B cell (primary cell): ENCODE results near the gene PTPRN. TPM values are rescaled to one million over a fixed set of nuclear protein-coding genes. Genes with fewer than 3 reads are reported as not detected.

Source experiments
- ATAC-seq: fragments of 200-7000 bp; cut with Tn5 transposase; one replicate; pipeline ENCODE4 v1.10.0; 2021; ENCODE audit warnings: low read depth, mild to moderate bottlenecking, moderate number of reproducible peaks, moderate library complexity
- CTCF ChIA-PET: fragments of 350-600 bp; sonication (Branson Sonifier 250); formaldehyde crosslinking; loops from one replicate; lab custom pipeline; 2021; ENCODE audit warnings: antibody characterized with exemption, inconsistent platforms; lab: Charles Lee
- POLR2A ChIA-PET: fragments of 350-600 bp; sonication (Branson Sonifier 250); formaldehyde crosslinking; loops from one replicate; lab custom pipeline; 2021; ENCODE audit warnings: antibody characterized with exemption; lab: Charles Lee
- DNase-seq: peaks from one replicate; pipeline ENCODE4 v3.0.0; 2013
- H2AFZ ChIP-seq: 2 replicates; pipeline ENCODE4 v1.6.1; 2012; ENCODE audit warnings: mild to moderate bottlenecking, low read depth, low read length; ENCODE audit not compliant: insufficient read depth, poor library complexity, severe bottlenecking
- H3K27ac ChIP-seq, 2 donors: 1 replicate in 1 of 2; 2 replicates in 1 of 2; pipeline ENCODE4 v1.5.1; 2012 to 2013; ENCODE audit warnings: low read length in 2 of 2, mild to moderate bottlenecking in 2 of 2, moderate library complexity in 1 of 2
- H3K27me3 ChIP-seq, 4 experiments: fragments of 200-600 bp in 1 of 4; sonication (generic) in 1 of 4; replicated peaks in 1 of 4; 1 replicate in 2 of 4; 2 replicates in 2 of 4; pipeline versions ENCODE4 v1.6.1 to v1.7.0; 2013 to 2016; ENCODE audit warnings: low read length in 3 of 4, mild to moderate bottlenecking in 2 of 4, mixed read lengths in 1 of 4, moderate library complexity in 1 of 4; ENCODE audit not compliant: insufficient read depth in 4 of 4, control insufficient read depth in 3 of 4; ENCODE audit errors: control extremely low read depth in 1 of 4
- H3K36me3 ChIP-seq, 2 experiments: replicated peaks in 1 of 2; 1 replicate in 1 of 2; 2 replicates in 1 of 2; pipeline versions ENCODE4 v1.6.1 to v1.7.1; 2013; ENCODE audit warnings: low read length in 1 of 2; ENCODE audit not compliant: insufficient read depth in 2 of 2, control insufficient read depth in 1 of 2; ENCODE audit errors: control extremely low read depth in 1 of 2, extremely low read depth in 1 of 2
- H3K4me1 ChIP-seq, 2 donors: fragments of 200-600 bp in 1 of 2; sonication (generic) in 1 of 2; 1 replicate in 1 of 2; 2 replicates in 1 of 2; pipeline versions ENCODE4 v1.5.1 to v1.6.1; 2013 to 2017; ENCODE audit warnings: low read length in 2 of 2; ENCODE audit not compliant: control insufficient read depth in 2 of 2, insufficient read depth in 2 of 2
- H3K4me2 ChIP-seq: replicated peaks from 2 replicates; pipeline ENCODE3; 2012; ENCODE audit warnings: mild to moderate bottlenecking, low read depth, low read length; ENCODE audit not compliant: poor library complexity, severe bottlenecking
- H3K4me3 ChIP-seq, 5 experiments: fragments of 200-600 bp in 1 of 5; sonication (generic) in 1 of 5; 1 replicate in 3 of 5; 2 replicates in 2 of 5; pipeline versions ENCODE4 v1.5.1 to v1.7.0; 2011 to 2016; ENCODE audit warnings: low read length in 4 of 5, mild to moderate bottlenecking in 4 of 5, low read depth in 2 of 5, control low read depth in 1 of 5, moderate library complexity in 1 of 5; ENCODE audit not compliant: insufficient read depth in 1 of 5; ENCODE audit errors: control extremely low read depth in 1 of 5, extremely low read depth in 1 of 5
- H3K79me2 ChIP-seq: fragments of 200-600 bp; sonication (generic); one replicate; pipeline ENCODE4 v1.6.0; 2016; ENCODE audit warnings: low read length; ENCODE audit not compliant: control insufficient read depth, insufficient read depth
- H3K9ac ChIP-seq: fragments of 200-600 bp; sonication (generic); 2 replicates; pipeline ENCODE4 v1.6.1; 2017; ENCODE audit warnings: mild to moderate bottlenecking, low read length, moderate library complexity
- H3K9me3 ChIP-seq, 3 donors: one replicate each; pipeline versions ENCODE4 v1.6.1 to v1.7.1; 2013; ENCODE audit warnings: low read length in 2 of 3; ENCODE audit not compliant: control insufficient read depth in 2 of 3, insufficient read depth in 1 of 3; ENCODE audit errors: control extremely low read depth in 1 of 3
- H4K20me1 ChIP-seq: 2 replicates; pipeline ENCODE4 v1.6.0; 2012; ENCODE audit warnings: mild to moderate bottlenecking, low read length; ENCODE audit not compliant: insufficient read depth, control insufficient read depth, poor library complexity, severe bottlenecking
- H3K27ac Mint-ChIP-seq: one replicate; pipeline ENCODE4 v1.8.0; 2021; ENCODE audit warnings: mixed read lengths
- H3K27me3 Mint-ChIP-seq: one replicate; pipeline ENCODE4 v1.8.0; 2021; ENCODE audit warnings: mixed read lengths
- H3K4me1 Mint-ChIP-seq: one replicate; pipeline ENCODE4 v1.8.0; 2021; ENCODE audit warnings: mixed read lengths
- H3K4me3 Mint-ChIP-seq: one replicate; pipeline ENCODE4 v1.8.0; 2021; ENCODE audit warnings: mixed read lengths
- H3K9me3 Mint-ChIP-seq: one replicate; pipeline ENCODE4 v1.8.0; 2022; ENCODE audit warnings: mixed read lengths; ENCODE audit not compliant: insufficient read depth
- EZH2 ChIP-seq: IDR thresholded peaks from 2 replicates; pipeline ENCODE4 v1.6.1; 2012; ENCODE audit warnings: borderline replicate concordance, low read depth, mild to moderate bottlenecking, moderate library complexity, low read length; ENCODE audit not compliant: insufficient read depth, poor library complexity, severe bottlenecking
- WGBS: methylation state at CpG from one replicate; pipeline ENCODE4 v1.1.5; 2013; ENCODE audit warnings: missing lambda C conversion rate; ENCODE audit not compliant: insufficient coverage; 5-methylcytosine and 5-hydroxymethylcytosine counted together
- intact Hi-C: fragments of 100-400 bp; cut with micrococcal nuclease; formaldehyde crosslinking; loops from one replicate; pipeline ENCODE4 v1.10.0; 2022
- polyA plus RNA-seq: library from polyadenylated mRNA; depleted of rRNA; stranded (reverse); fragments of >200 nt; gene quantifications from 2 replicates; pipeline ENCODE4 v1.2.3, GENCODE V29; 2012
- total RNA-seq, 2 donors: library from RNA; stranded (reverse); fragments of 120-200 nt in 1 of 2; gene quantifications; 1 replicate in 1 of 2; 2 replicates in 1 of 2; pipeline versions ENCODE4 v1.2.3 to v1.2.4, GENCODE V29; 2013 to 2022
- TF ChIP-seq, protein P1 (sequence below): fragments of 200-600 bp; IDR thresholded peaks from one replicate; pipeline ENCODE4 v1.8.0; 2022; ENCODE audit warnings: antibody characterized with exemption, mild to moderate bottlenecking

Gene PTPRN
- total and polyA plus RNA-seq, 2 donors (not counting 1 experiment from before 2014, with no cell fraction given), result 0.04 TPM; not detected in 1

DNA sequence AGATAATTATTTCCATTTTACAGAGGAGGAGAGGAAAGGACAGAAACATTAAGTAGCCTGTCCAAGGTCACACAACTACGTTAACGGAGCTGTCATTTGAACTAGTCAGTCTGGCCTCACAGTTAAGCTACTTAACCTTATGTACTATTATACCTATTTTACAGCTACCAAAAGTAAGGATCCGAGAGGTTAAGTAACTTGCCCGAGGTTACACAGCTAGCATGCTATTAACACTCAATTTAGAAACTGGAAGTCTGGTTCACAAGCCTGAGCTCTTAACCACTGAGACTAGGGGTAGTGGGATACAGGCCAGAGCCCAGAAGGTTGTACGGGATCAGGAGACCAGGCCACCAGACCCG lies 64.4 kb downstream of the PTPRN start:
- peak overlapping the region; percentile 96 for H2AFZ ChIP-seq
- H3K36me3 ChIP-seq, result peaks cover 0 to 16% of the 10 kb centered on the region in 2 experiments
- Mint-ChIP-seq H3K27ac (peak overlapping the region; percentile 96), H3K4me3 (peak overlapping the region; percentile 92), H3K9me3 (no peaks in the 10 kb centered on the region), H3K27me3 (no peaks in the 10 kb centered on the region), H3K4me1 (peaks cover 57% of the 10 kb centered on the region)
- TF ChIP-seq, protein P1, sequence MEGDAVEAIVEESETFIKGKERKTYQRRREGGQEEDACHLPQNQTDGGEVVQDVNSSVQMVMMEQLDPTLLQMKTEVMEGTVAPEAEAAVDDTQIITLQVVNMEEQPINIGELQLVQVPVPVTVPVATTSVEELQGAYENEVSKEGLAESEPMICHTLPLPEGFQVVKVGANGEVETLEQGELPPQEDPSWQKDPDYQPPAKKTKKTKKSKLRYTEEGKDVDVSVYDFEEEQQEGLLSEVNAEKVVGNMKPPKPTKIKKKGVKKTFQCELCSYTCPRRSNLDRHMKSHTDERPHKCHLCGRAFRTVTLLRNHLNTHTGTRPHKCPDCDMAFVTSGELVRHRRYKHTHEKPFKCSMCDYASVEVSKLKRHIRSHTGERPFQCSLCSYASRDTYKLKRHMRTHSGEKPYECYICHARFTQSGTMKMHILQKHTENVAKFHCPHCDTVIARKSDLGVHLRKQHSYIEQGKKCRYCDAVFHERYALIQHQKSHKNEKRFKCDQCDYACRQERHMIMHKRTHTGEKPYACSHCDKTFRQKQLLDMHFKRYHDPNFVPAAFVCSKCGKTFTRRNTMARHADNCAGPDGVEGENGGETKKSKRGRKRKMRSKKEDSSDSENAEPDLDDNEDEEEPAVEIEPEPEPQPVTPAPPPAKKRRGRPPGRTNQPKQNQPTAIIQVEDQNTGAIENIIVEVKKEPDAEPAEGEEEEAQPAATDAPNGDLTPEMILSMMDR, result no peak
- TF ChIP-seq EZH2, result no peak
- ChIA-PET CTCF (interaction anchor here (0.6 to 3.0 kb wide), 16 partner anchors 9 to 91 kb away, joined by 3 to 25 read pairs (median 4); partner anchors contain the start of genes ANKZF1, ATG9A, DNAJB2 and TUBA4A), POLR2A (interaction anchor here (0.7 to 2.7 kb wide), 9 partner anchors 9 to 143 kb away, joined by 3 to 49 read pairs (median 9); partner anchors contain the start of genes ABCB6, ANKZF1, ATG9A and CNPPD1)
- no peaks in the 10 kb centered on the region for H3K27me3 ChIP-seq
- H3K27ac ChIP-seq, result peak overlapping the region; percentile 87 to 92
- DNase-seq, result no peak
- intact Hi-C loops, result loop anchor here (1.0 to 2.0 kb wide), 6 partner anchors 9 to 84 kb away; partner anchors contain the start of genes ANKZF1, ATG9A, CNPPD1 and DNAJB2
- WGBS, result no CpG with 5 or more reads among the region's 6 CpGs
- ATAC-seq, result no peak
- H3K4me3 ChIP-seq, result peak overlapping the region; percentile 50 to 98 (median 94)
- H3K9me3 ChIP-seq, result no peaks in the 10 kb centered on the region
- peak overlapping the region; percentile 96 for H3K9ac ChIP-seq
- peaks cover 47 to 52% of the 10 kb centered on the region in 2 donors for H3K4me1 ChIP-seq
- H3K4me2 ChIP-seq, result peak overlapping the region; percentile 93
- H4K20me1 ChIP-seq, result no peaks in the 10 kb centered on the region
- H3K79me2 ChIP-seq, result peaks cover 47% of the 10 kb centered on the region

DNA sequence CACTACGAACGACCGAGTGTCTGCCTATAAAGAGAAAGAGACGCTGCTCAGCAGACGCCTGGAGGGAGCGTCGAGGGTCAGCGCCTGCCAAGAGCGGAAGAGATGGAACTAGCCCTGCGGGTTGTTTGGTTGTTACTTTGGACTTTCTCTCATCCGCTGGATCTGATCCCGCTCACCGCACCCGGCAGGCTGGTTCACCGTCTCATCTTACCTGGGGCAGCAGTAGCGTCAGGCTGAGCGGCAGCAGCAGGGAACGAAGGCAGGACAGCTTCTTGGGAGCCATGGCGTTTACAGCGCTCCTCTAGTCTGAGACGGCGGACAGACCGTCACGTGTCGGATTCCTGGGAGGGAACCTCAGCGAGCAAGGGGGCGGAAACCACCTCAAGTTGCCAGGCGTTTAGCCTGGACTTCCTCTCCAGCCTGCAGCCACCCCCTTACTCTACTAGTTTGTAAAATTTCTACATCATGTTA lies 65.9 kb downstream of the PTPRN start:
- H3K4me1 ChIP-seq, result peaks cover 32 to 38% of the 10 kb centered on the region in 2 donors
- H3K27ac Mint-ChIP-seq, result peak overlapping the region; percentile 71
- peaks cover 0 to 10% of the 10 kb centered on the region in 2 experiments for H3K36me3 ChIP-seq
- H3K4me3 ChIP-seq, result peak overlapping the region in 1 of 5 experiments; percentile 30
- 66% methylated on average over 23 of the region's 28 CpGs for WGBS
- H3K9ac ChIP-seq, result no peak overlapping the region
- CTCF ChIA-PET, result no interaction called here
- H3K4me2 ChIP-seq, result peak overlapping the region; percentile 32
- POLR2A ChIA-PET, result no interaction called here
- no peak for TF ChIP-seq EZH2
- TF ChIP-seq, protein P1, result no peak
- H3K9me3 Mint-ChIP-seq, result no peaks in the 10 kb centered on the region
- no peaks in the 10 kb centered on the region for H3K9me3 ChIP-seq
- intact Hi-C loops, result no loop called here
- no peak overlapping the region for H3K27ac ChIP-seq
- no peaks in the 10 kb centered on the region for H3K27me3 Mint-ChIP-seq
- peak overlapping the region; percentile 74 for H3K4me3 Mint-ChIP-seq
- no peak for DNase-seq
- peak overlapping the region; percentile 46 for H2AFZ ChIP-seq
- ATAC-seq, result no peak
- H3K4me1 Mint-ChIP-seq, result peaks cover 42% of the 10 kb centered on the region
- H3K27me3 ChIP-seq, result no peaks in the 10 kb centered on the region
- H3K79me2 ChIP-seq, result peaks cover 39% of the 10 kb centered on the region
- H4K20me1 ChIP-seq, result no peaks in the 10 kb centered on the region
